HG03060 (cell line): ENCODE data around the gene CENPP.

ENCODE experiments used
- ATAC-seq: cut with Tn5 transposase; IDR thresholded peaks from one replicate; pipeline ENCODE4 v1.9.1; 2021; ENCODE audit warnings: low read depth, moderate number of reproducible peaks; ENCODE audit not compliant: unreplicated experiment

The CENPP gene

DNA sequence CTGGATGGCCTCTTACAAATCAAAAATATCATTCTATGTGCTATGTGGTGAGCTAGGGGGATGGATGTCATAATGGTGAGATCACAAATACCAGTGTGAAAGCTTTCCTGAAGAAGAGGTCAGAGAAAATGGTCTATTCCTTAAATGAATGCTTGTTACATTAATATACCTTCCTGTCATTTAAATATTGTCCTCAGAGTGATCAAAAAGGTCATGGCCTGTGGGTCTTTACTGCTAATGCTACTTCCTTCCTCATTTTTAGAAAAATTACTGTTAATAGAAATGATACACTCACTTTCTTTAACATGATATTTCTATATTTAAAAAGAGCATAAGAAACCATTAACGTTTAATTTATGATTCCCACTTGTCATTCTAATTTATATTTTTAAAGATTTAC is 88.8 kb downstream of the CENPP start:
- ATAC-seq: no peak

DNA sequence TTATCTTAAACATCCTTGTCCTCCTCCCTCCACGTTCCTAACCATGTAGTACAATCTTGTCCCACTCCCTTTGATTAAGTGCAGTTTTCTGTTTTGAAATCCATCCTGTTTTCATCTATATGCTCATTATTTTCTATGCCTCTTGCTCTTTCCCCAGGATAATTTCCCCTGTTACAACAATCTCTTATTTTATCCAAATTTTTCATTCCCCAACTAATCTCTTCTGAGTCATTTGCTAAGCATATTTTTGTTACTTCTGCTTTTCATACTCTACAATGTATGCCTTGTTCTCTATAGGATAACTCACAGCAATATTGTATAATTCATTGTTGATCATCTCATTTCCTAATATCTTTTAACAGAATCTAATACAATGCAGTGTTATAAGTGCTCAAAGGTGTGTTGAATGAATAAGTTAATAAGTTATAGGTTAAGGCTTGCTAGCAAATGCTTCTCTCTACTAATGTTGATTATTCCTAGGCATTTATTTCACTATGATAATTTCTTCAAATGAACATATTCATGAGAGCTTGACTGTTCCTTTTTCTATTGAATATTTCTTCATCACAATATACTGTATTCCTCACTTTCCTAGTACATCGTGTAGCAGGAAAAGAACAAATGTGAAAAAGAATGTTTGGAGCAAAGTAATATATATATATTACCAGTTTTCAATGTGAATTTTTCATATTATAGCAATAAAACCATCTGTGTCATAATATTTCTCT is 97.0 kb downstream of the CENPP start:
- ATAC-seq: no peak

DNA sequence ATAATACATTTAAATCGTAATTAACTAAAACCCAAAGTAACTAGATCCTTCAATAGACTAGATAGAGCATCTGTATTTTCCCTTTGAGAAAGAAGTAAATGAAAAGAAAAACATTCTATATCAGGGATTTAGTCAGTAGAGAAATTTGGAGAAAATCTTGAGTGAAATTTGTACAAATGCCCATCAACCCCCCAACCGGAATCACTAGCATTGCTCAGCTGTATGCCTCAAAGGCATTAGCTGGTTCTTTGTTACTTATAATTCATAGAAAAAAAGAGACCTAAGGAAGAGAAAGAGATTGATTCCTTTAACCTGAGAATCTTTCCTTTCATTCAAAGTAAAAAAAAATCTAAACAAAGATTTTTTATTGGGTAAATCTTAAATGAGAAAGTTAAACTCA is 97.9 kb downstream of the CENPP start:
- ATAC-seq: no peak

DNA sequence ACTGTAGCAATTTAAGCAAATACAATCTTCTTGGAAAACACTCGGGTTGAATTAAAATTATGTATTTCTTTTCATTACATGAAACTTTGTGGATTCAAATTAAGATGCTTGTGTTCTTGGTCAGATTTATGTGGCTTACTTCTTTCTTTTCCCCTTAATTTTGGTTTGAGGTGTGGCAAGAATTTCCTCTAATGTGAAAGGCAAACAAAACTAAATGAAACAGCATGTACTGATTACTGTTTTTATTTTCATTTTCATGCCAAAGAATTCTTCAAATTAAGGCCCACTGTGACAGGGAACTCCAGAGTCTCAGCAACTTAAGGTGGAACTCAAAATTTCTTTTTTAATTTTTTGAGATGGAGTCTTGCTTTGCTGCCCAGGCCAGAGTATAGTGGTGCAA is 98.6 kb downstream of the CENPP start, which contains the start of gene OMD:
Gene OMD (minus strand): TSS at position 132 of the 400 bp plus-strand sequence. CDS start 6,913 bp downstream, outside the sequence.
- ATAC-seq: no peak

DNA sequence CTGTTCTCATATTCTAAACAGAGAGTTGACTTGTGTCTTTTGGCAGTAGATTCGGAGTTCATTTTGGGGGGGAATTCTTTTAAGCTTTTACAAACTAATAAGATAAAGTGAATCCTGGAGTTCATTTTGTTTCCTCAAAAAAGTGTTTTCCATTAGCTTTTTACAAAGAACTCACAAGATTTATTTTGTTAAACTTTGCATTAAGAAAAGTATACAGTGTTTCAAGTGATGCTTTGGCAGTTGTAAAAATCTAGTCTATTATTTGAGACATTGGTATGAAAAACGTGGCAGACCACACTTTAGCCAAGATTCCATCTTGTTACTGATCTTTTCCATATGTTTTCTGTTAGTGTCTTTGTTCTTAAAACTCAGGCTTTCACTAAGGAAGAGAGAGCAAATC is 99.7 kb downstream of the CENPP start:
- no peak for ATAC-seq

DNA sequence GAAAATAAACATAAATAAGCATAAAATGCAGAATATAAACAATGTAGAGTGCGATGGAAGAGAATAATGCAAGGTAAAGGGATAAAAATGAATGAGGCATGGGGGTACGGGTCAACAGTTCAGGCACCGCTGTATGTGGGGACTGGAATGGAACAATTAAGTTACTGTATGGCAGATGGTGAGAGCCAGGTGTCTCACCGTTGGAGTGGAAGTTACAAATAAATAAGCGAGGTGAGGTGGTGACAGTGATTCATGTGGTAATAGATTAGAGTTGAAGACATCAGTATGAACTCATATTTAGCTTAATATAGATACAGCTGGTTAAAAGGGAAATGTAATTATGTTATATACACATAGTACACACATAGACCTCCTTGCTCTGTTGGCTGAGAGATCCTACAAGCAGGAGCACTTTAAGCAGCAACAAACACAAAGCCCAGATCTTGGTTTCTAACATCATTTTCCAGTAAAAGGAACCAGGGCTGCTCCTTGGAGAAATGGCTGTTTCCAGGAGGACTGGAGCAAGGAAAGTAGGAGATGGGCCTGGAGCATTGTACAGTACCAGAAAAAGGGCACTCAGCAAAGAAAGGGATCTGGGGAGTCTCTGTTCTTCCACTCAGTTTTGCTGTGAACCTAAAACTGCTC is 100.9 kb downstream of the CENPP start:
- no peak for ATAC-seq

DNA sequence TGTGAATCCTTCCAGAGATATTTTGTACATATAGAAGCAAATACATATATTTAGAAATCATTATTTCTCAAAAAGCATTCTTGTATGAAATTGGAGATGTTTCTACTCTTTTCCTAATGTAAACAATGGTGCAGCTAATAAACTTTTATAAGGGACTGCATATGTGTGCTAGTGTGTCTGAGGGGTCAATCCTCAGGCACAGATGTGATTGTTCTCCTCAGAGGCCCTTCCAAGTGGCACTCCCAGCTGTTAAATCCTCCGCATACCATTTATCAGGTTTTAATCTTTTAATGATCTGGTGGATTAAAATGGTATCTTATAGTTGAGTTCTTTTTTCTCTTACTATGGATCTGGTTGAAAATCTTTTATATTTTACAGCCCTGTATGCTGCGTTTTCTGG is 104.1 kb downstream of the CENPP start:
- no peak for ATAC-seq

DNA sequence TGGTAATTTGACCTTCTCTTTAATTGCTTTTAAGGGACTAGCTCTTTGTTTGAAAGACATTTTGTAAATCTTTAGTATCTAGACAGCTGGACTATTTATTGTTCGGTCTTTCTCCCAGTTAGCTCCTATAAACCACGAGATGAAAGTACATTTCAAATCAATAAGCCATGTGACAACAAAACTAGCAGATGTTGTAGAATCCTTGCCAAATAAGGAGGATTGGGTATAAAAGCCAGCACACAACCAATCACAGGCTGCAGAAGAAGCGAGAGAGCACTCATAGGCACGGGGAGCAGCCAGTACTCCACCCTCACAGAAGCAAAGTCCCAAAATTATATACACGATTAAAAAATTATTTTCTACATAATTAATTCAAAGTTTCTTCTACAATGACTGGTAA is 106.6 kb downstream of the CENPP start:
- no peak for ATAC-seq

DNA sequence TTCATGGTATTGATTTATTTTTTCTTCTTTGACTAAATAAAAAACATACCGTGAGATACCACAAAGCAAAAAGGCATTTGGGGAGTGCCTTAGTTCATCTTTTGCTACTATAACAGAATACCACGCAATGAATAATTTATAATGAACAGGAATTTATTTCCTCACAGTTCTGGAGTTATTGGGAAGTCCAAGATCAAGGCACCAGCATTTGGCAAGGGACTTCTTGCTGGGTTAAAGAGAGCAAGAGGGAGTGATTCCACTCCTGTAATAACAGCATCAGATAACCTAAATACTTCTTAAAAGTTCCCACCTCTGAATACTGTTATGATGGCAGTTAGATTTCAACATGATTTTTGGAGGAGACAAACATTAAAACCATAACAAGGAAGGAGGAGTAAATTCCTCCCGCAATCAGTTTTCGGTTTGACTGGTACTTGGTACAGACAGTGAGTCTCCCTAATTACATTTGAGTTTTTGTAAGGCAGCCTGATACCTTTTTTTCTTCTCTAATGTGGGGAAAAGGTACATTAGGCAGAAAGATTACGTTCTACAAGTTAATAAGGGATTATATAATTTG is 107.3 kb downstream of the CENPP start:
- no peak for ATAC-seq

DNA sequence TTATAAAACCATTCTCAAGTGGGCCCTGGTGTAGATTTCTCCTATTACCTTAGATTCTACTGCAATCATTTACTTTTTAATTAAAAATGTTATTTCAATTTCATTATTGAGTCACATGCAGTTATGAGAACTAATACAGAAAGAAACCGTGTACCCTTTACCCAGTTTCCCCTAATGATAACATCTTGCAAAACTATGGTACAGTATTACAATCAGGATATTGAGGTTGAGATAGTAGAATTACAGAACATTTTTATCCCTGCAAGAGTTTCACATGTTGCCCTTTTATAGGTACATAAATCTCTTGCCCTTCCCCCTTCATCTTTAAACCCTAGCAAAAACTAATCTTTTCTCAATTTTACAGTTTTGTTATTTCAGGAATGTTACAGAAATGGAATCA is 109.5 kb downstream of the CENPP start:
- ATAC-seq: no peak

DNA sequence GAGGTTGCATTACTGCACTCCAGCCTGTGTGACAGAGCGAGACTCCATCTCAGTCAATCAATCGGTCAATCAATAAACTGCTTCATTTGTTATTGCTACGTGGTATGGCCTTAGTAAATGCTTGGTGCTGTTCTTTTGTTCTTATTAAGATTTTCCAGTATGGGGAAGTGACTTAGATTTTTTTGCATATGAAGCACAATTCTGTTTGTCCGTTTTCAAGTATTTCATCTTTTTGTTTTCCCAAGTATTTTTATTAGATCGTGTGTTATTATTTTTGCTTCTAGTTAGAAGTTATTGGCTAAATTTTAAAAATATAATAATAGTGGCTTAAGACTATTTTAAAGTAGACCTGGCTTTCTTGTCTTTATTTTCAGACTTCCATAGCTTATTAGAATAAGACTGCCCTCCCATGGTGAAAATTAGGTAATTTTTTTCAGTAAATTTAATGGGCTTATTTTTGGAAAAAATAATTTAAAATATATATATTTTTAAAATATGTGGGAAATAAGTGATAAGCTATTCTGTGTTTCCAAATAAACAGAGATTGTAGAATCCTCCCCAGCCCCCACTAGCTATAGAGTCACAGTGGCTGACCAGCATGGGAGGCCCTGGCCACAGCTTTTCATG is 113.3 kb downstream of the CENPP start:
- no peak for ATAC-seq

DNA sequence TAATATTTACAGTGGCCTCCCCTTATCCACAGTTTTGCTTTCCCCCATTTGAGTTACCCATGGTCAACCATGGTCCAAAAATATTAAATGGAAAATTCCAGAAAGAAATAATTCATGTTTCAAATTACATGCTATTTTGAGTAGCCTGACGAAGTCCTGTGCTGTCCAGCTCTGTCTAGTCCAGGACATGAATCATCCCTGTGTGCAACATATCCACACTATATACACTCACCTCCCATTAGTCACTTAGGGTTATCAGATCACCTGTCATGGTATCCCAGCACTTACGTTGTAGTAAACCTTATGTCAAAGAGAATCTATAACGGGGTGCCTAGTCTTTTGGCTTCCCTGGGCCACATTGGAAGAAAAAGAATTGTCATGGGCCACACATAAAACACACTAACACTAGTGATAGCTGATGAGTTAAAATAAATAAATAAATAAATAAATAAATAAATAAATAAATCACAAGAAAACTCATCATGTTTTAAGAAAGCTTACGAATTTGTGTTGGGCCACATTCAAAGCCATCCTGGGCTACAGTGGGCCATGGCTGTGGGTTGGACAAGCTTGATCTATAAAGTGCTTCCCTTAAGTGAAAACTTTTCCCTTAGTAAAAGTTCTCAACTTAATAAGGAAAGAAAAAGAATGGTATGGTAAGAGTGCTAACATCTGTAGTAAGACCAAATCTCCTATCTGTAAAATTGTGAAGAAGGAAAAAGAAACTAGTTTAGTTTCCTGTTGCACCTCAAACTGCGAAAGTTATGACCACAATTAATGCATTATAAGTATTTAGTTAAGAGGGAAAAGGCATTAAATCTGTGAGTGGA is 114.4 kb downstream of the CENPP start:
- ATAC-seq: no peak

DNA sequence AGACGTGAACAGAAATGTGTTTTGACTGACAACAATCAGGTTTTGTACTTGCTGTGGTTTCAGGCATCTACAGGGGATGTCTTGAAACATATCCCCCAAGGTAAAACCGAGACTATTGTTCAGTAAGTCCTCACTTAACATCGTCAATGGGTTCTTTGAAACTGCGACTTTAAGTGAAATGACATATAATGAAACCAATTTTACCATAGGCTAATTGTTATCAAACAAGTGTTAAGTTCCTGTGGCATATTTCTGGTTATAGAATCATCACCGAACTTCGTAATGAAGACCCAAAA is 114.9 kb downstream of the CENPP start:
- ATAC-seq: no peak

DNA sequence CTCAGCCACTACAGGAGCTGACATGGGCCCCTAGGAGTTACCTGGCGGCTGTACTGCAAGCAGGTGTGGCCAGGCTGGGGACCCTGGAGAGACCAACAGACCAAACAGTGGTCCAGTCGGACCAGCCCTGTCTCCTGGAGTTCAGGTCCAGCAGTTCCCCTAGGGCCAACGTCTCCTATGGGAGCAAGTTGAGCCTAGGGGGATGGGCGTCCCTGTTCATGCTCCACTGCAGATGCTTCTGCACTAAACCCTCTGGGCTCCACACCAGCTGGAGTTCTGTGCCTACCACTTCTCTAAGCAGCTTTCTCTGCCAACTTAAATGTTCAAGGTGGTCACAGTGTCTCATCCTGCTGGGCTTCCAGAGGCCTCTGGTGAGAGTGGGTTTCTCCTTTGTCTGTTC is 119.1 kb downstream of the CENPP start:
- ATAC-seq: no peak

DNA sequence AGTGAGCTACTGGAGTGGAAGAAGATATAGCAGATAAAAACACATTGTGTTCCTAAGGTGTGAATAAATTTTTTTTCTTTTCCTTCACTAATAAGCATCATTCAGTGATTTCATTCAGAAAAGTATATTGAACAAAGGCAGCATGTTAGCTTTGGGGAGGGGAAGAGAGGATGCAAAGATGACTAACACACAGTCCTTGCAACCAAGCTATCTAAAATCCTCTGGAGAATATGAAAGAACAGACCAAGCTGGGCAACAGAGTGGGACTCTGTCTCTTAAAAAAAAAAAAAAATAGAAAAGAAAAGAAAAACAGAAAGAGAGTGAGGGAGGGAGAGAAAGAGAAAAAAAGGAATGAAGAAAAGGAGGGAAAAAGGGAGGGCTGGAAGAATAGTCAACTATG is 120.8 kb downstream of the CENPP start:
- no peak for ATAC-seq

DNA sequence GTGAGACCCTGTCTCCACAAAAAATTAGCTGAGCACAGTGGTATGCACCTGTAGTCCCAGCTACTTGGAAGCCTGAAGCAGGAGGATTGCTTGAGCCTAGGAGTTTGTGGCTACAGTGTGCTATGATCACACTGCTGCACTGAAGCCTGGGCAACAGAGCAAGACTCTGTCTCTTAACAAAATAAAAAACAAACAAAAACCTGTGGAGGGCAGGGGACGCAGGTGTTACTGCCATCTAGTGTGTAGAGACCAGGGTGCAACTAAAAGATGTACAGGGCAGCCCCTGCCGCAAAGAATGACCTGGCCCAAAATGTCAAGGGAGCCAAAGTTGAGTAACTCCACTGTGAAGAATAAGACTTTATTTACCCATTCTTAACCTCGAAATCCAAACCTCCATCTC is 129.5 kb downstream of the CENPP start:
- no peak for ATAC-seq

DNA sequence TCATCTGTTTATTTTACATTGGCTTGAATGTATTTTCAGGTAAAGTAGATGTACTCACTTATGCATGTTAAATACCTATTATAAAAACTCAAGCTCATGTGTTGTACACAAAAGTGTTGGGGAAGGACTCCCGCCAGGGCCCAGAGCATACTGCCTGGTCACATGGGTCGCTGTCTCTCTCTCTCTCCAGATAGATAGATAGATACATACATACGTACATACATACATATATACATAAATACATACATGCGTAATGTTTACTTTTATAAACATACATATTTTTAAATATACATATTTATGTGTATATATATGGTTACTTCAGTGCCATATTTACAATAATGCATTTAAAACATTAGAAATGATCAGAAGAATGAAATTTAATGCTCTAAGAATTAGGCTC is 131.8 kb downstream of the CENPP start:
- ATAC-seq: no peak

DNA sequence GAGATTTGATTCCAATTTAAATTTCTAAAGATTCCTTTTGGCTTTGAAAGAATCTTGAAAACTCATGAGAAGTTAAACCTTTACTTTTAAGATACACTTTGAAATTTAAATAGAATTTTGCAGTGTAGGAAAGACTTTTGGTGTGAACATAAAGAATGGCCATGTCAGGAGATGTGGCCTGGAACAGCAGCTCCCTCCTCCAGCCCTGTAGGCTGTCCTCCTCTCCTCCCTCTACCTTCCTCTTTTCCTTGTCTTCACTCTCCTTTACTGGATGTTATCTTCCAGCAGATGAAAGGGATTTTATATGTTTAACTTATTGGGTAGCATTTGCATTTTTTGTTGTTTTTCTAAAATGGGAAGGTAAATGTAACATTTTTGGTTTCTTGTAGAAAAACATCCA is 137.6 kb downstream of the CENPP start:
- no peak for ATAC-seq

DNA sequence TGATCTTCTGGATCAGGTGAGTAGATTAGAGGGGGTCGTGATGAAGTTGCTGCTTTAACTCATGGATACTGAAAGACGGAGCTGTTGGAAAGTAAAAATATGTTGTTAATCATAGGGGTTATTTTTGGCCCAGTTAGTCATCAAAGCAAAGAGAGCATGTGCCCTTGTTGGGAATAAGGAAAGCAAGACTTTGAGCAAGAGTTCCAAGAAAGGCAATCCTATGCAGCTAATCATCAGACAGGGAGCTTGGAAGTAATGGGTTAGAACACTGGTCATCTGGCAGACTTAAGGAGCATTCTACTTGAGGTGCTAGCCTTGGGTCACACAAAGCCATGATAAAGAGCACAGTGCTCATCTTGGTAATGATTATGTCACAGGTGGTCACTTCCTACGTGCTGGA is 138.2 kb downstream of the CENPP start:
- no peak for ATAC-seq

DNA sequence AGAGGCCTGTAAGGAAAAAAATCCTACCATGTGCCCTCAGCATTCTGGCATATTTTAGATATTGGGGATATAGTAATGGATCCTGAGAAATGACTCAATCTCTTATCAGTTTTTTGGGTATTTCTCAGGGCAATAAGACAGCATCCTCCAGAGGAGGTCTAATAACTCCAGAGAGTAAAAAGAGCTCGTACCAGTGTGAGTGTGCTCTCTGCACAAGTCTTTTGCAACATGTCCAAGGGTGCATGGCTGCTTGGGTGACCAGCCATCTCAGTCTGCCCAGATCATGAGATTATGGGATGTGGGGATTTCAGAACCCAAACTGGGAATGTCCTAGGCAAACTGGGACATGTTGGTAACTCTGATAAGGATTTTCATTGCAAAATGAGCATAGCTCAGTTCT is 141.3 kb downstream of the CENPP start:
- ATAC-seq: no peak

DNA sequence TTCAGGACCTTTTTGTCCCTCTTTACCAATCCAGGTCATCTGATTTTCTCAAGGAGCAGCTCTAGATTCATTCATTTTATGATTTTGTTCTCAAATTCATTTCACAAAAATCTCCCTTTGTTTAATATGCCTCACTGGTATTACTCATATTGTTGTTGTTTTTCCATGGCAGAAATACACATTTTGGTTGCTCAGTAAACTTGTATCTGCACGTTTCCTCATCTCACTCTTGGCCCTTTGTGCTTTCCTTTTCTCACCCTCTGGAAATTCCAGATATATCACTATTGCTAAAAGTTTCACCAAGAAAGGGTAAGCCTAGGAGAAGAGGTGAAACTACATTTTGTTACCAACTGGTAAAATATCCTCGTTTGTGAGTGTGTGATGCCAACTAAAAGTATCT is 141.8 kb downstream of the CENPP start:
- ATAC-seq: no peak
